GM12878 (cell line): ENCODE data around the gene MEG3. TPM values are rescaled to one million over a fixed set of nuclear protein-coding genes. Genes with fewer than 3 reads are reported as not detected.

Experiments
- ATAC-seq: fragments of 200-7000 bp; cut with Tn5 transposase; 3 replicates; pipeline ENCODE4 v1.9.1; 2020; ENCODE audit warnings: mild to moderate bottlenecking, moderate library complexity
- BruUV-seq: library from RNA; stranded (reverse); fragments of 400-500 nt; replicated peaks from 2 replicates; lab custom pipeline; 2021; lab: Mats Ljungman, UMichigan
- CTCF ChIA-PET: fragments of 300-600 bp; sonication (Branson Sonifier 250); formaldehyde crosslinking; extraction: SDS; loops from one replicate; lab custom pipeline; 2021; ENCODE audit warnings: inconsistent platforms; lab: Yijun Ruan, JAX
- POLR2A ChIA-PET: fragments of 350-600 bp; formaldehyde crosslinking; extraction: SDS; loops from one replicate; lab custom pipeline; 2021; ENCODE audit warnings: inconsistent platforms; lab: Charles Lee
- RAD21 ChIA-PET: fragments of 300-600 bp; sonication (Branson Sonifier 250); formaldehyde crosslinking; loops from one replicate; lab custom pipeline; 2023; ENCODE audit warnings: antibody characterized with exemption; ENCODE audit not compliant: unreplicated experiment; lab: Charles Lee
- SMC1A ChIA-PET: fragments of 300-600 bp; sonication (Branson Sonifier 250); formaldehyde crosslinking; loops from one replicate; lab custom pipeline; 2023; ENCODE audit not compliant: unreplicated experiment, uncharacterized antibody; lab: Charles Lee
- DNase-seq: peaks from one replicate; pipeline ENCODE4 v3.0.0-alpha.2; 2011; ENCODE audit warnings: low read depth, low spot score
- FAIRE-seq: peaks from 3 replicates; lab custom pipeline; 2011; peaks lifted over from hg19 to GRCh38; lab: Jason Lieb, UNC
- H2AFZ ChIP-seq: 2 replicates; pipeline ENCODE4 v1.6.0; 2011; ENCODE audit warnings: low read depth, low read length, control low read depth; ENCODE audit not compliant: control insufficient read depth
- H3K27ac ChIP-seq: 2 replicates; pipeline ENCODE4 v1.5.1; 2011; ENCODE audit warnings: control low read depth; ENCODE audit not compliant: control insufficient read depth, insufficient read depth
- H3K27me3 ChIP-seq, 2 experiments: replicated peaks in 1 of 2; 2 replicates each; pipeline versions ENCODE4 v1.6.0 to v1.6.1; 2011; ENCODE audit warnings: low read length in 1 of 2; ENCODE audit not compliant: control insufficient read depth in 2 of 2, insufficient read depth in 2 of 2
- H3K36me3 ChIP-seq, 2 experiments: 2 replicates each; pipeline ENCODE4 v1.5.1; 2011; ENCODE audit warnings: low read length in 1 of 2; ENCODE audit not compliant: control insufficient read depth in 2 of 2, insufficient read depth in 2 of 2
- H3K4me1 ChIP-seq: 2 replicates; pipeline ENCODE4 v1.6.1; 2011; ENCODE audit warnings: mild to moderate bottlenecking, low read length, moderate library complexity, mixed read lengths; ENCODE audit not compliant: control insufficient read depth, insufficient read depth
- H3K4me2 ChIP-seq: 2 replicates; pipeline ENCODE4 v1.6.0; 2011; ENCODE audit warnings: control low read depth; ENCODE audit not compliant: control insufficient read depth, insufficient read depth
- H3K4me3 ChIP-seq: fragments of 200-600 bp; sonication (generic); 2 replicates; pipeline ENCODE4 v1.5.1; 2016
- H3K79me2 ChIP-seq: 2 replicates; pipeline ENCODE4 v1.6.0; 2011; ENCODE audit warnings: low read length; ENCODE audit not compliant: control insufficient read depth, insufficient read depth
- H3K9ac ChIP-seq: 2 replicates; pipeline ENCODE4 v1.8.0; 2011; ENCODE audit warnings: low read length, control low read depth, mixed read lengths; ENCODE audit not compliant: control insufficient read depth, insufficient read depth
- H3K9me3 ChIP-seq: replicated peaks from 3 replicates; pipeline ENCODE4 v1.5.1; 2011; ENCODE audit warnings: mild to moderate bottlenecking, low read length; ENCODE audit not compliant: control insufficient read depth, insufficient read depth
- H4K20me1 ChIP-seq: 2 replicates; pipeline ENCODE4 v1.6.0; 2011; ENCODE audit not compliant: control insufficient read depth, insufficient read depth
- KDM1A ChIP-seq: fragments of 200-600 bp; sonication (generic); IDR thresholded peaks from 2 replicates; pipeline ENCODE4 v1.6.1; 2016; ENCODE audit warnings: borderline replicate concordance
- MXI1 ChIP-seq: fragments of 150-350 bp; IDR thresholded peaks from 2 replicates; pipeline ENCODE4 v1.6.1; 2011; ENCODE audit warnings: low read depth, mild to moderate bottlenecking, inconsistent platforms, low read length, improper control_type of control experiment
- ZZZ3 ChIP-seq: IDR thresholded peaks from 2 replicates; pipeline ENCODE4 v1.6.1; 2011; ENCODE audit warnings: low read depth; ENCODE audit not compliant: control insufficient read depth, insufficient read length
- WGBS: methylation state at CpG from one replicate; pipeline ENCODE4 v1.1.6; 2016; ENCODE audit warnings: low lambda C conversion rate; ENCODE audit not compliant: insufficient replicate concordance, insufficient coverage; ENCODE audit errors: missing lambda C conversion rate; 5-methylcytosine and 5-hydroxymethylcytosine counted together
- in situ Hi-C: fragments of 300-500 bp; cut with MboI; formaldehyde crosslinking; loops from 9 replicates; pipeline ENCODE4 v1.14.3; 2018; ENCODE audit warnings: mixed read lengths
- intact Hi-C: fragments of 100-400 bp; cut with micrococcal nuclease; formaldehyde crosslinking; loops from one replicate; pipeline ENCODE4 v1.14.2; 2022; ENCODE audit not compliant: unreplicated experiment
- polyA plus RNA-seq, 11 experiments: library from polyadenylated mRNA; depleted of rRNA in 4 of 11; unstranded in 6 of 11; stranded (reverse) in 5 of 11; fragments of >200 nt; fragmentation: Nextera tagmentation in 4 of 11; fragmentation: Illumina TruSeq in 1 of 11; extraction: Ambion mirVana in 4 of 11; extraction: Trizol in 1 of 11; gene quantifications; 1 replicate in 1 of 11; 2 replicates in 10 of 11; pipeline versions ENCODE4 v1.2.1 to v1.2.3, GENCODE V29; 2011 to 2016; ENCODE audit warnings: inconsistent platforms in 2 of 11, missing spikeins in 2 of 11, low read depth in 1 of 11
- total RNA-seq, 4 experiments: library from RNA; depleted of rRNA in 3 of 4; stranded (reverse); fragments of >200 nt in 3 of 4; fragmentation: Illumina TruSeq in 1 of 4; extraction: Trizol in 1 of 4; gene quantifications; 2 replicates each; pipeline versions ENCODE4 v1.2.1 to v1.2.3, GENCODE V29; 2013 to 2021
- TF ChIP-seq, protein P1 (sequence below): IDR thresholded peaks from 2 replicates; pipeline ENCODE4 v1.6.1; 2012; ENCODE audit warnings: low read depth, low read length, improper control_type of control experiment
- TF ChIP-seq, protein P2 (sequence below): IDR thresholded peaks from 2 replicates; pipeline ENCODE4 v1.6.1; 2011; ENCODE audit warnings: borderline replicate concordance, low read depth, mild to moderate bottlenecking, moderate library complexity, mixed read lengths, low read length; ENCODE audit not compliant: insufficient read depth; ENCODE audit errors: extremely low read length
- TF ChIP-seq, protein P3 (sequence below): fragments of 450-650 bp; IDR thresholded peaks from 2 replicates; pipeline ENCODE4 v1.6.1; 2017; ENCODE audit warnings: low read depth, mild to moderate bottlenecking, moderate library complexity
- TF ChIP-seq, protein P4 (sequence below): IDR thresholded peaks from 2 replicates; pipeline ENCODE4 v1.6.1; 2011; ENCODE audit warnings: mild to moderate bottlenecking, low read depth, low read length, moderate library complexity; ENCODE audit not compliant: insufficient replicate concordance

MEG3 gene
- total and polyA plus RNA-seq, 10 of the 15 experiments (the other 5 are each of a cell fraction or from before 2014, with no cell fraction given) = 0.03 to 2.9 (median 0.95) TPM; not detected in 7

DNA sequence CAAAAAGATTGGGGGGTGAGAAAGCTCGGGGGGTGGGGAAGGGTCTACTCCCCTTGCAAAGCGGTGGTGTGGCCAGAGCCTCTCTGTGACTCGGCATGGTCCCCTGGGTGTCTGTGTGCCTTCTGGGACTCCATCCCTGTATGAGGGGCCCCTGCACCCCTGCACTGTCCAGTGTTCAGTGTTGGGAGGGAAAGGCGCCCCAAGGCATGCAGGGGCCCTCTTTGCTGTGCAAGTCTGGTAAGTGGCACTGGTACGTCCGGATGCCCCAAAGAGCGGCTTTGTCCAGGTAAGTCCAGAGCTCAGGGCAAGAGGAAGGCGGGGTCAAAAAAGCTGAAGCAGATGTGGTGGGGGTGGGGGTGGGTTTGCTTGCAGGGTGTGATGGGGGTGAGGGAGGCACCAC lies 53.9 kb downstream of the MEG3 start:
- intact Hi-C loops (no loop called here), in situ Hi-C loops (no loop called here)
- BruUV-seq = no TSS peak
- CTCF ChIA-PET = no interaction called here
- RAD21 ChIA-PET = no interaction called here
- FAIRE-seq = no peak
- Histone ChIP-seq H3K27me3 (no peaks in the 10 kb centered on the region), H3K9ac (no peak overlapping the region), H3K27ac (no peak overlapping the region), H4K20me1 (no peaks in the 10 kb centered on the region), H3K9me3 (no peaks in the 10 kb centered on the region; the same call in 2 of the 3 replicates), H3K4me2 (no peak overlapping the region), H3K36me3 (no peaks in the 10 kb centered on the region), H3K4me1 (no peaks in the 10 kb centered on the region), H3K79me2 (no peaks in the 10 kb centered on the region), H3K4me3 (no peak overlapping the region), H2AFZ (no peak overlapping the region)
- POLR2A ChIA-PET = no interaction called here
- TF ChIP-seq, protein P1, sequence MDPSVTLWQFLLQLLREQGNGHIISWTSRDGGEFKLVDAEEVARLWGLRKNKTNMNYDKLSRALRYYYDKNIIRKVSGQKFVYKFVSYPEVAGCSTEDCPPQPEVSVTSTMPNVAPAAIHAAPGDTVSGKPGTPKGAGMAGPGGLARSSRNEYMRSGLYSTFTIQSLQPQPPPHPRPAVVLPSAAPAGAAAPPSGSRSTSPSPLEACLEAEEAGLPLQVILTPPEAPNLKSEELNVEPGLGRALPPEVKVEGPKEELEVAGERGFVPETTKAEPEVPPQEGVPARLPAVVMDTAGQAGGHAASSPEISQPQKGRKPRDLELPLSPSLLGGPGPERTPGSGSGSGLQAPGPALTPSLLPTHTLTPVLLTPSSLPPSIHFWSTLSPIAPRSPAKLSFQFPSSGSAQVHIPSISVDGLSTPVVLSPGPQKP = no peak
- no peak for DNase-seq
- SMC1A ChIA-PET = no interaction called here
- ATAC-seq = no peak
- WGBS = 52% methylated on average over 8 of the region's 8 CpGs

DNA sequence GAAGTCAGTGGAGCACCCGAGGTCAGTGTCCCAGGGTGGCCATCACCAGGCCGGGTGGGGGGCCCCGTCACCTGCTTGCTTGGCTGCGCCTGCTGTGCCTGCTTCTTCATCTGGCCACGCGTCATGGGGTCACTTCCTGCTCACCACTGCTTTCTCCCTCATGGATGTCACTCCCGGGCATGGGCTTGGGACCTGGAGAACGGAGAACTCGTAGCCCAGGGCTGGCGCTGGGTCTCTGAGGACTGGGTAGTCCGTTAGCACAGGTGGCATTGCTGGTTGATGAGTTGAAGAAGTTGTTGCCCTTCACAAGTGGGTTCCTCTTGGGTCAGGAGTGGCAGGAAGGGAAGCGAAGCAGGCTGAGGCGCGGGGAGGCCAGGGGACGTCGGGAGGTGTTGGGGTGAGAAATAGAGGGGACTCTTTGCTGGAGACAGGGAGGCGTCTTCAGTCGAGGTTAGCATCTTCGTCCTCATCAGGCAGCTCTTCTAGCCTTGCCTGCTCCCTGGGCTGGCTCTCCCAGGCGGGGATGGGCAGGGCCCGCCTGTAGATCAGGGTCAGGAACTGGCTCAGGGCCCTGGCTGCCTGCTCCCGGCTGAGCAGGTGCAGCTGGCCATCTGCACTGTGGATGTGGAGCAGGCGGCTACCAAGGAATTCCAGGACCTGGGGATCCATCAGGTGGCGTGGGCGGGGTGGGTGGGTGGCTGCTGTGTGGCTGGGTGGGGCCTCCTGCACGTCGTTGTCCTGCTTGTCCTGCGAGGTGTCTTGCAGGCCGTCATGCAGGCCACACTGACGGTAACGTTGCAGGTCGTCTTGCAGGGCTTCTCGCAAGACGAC lies 54.6 kb downstream of the MEG3 start:
- FAIRE-seq = no peak
- TF ChIP-seq, protein P2, sequence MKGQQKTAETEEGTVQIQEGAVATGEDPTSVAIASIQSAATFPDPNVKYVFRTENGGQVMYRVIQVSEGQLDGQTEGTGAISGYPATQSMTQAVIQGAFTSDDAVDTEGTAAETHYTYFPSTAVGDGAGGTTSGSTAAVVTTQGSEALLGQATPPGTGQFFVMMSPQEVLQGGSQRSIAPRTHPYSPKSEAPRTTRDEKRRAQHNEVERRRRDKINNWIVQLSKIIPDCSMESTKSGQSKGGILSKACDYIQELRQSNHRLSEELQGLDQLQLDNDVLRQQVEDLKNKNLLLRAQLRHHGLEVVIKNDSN = no peak
- no peak for TF ChIP-seq MXI1
- TF ChIP-seq, protein P3, sequence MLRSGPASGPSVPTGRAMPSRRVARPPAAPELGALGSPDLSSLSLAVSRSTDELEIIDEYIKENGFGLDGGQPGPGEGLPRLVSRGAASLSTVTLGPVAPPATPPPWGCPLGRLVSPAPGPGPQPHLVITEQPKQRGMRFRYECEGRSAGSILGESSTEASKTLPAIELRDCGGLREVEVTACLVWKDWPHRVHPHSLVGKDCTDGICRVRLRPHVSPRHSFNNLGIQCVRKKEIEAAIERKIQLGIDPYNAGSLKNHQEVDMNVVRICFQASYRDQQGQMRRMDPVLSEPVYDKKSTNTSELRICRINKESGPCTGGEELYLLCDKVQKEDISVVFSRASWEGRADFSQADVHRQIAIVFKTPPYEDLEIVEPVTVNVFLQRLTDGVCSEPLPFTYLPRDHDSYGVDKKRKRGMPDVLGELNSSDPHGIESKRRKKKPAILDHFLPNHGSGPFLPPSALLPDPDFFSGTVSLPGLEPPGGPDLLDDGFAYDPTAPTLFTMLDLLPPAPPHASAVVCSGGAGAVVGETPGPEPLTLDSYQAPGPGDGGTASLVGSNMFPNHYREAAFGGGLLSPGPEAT = no peak
- no peak for TF ChIP-seq KDM1A
- TF ChIP-seq ZZZ3 = no peak
- TF ChIP-seq, protein P4, sequence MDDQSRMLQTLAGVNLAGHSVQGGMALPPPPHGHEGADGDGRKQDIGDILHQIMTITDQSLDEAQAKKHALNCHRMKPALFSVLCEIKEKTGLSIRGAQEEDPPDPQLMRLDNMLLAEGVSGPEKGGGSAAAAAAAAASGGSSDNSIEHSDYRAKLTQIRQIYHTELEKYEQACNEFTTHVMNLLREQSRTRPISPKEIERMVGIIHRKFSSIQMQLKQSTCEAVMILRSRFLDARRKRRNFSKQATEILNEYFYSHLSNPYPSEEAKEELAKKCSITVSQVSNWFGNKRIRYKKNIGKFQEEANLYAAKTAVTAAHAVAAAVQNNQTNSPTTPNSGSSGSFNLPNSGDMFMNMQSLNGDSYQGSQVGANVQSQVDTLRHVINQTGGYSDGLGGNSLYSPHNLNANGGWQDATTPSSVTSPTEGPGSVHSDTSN = no peak

More for the DNA sequence above, 54.6 kb downstream of the MEG3 start:
- ChIA-PET CTCF (no interaction called here), SMC1A (no interaction called here), RAD21 (no interaction called here), POLR2A (no interaction called here)
- Histone ChIP-seq H3K79me2 (no peaks in the 10 kb centered on the region), H3K9me3 (no peaks in the 10 kb centered on the region; the same call in 2 of the 3 replicates), H3K4me1 (no peaks in the 10 kb centered on the region), H4K20me1 (no peaks in the 10 kb centered on the region), H3K27me3 (no peaks in the 10 kb centered on the region), H3K9ac (no peak overlapping the region), H3K36me3 (no peaks in the 10 kb centered on the region), H3K4me2 (no peak overlapping the region), H3K27ac (no peak overlapping the region), H3K4me3 (no peak overlapping the region), H2AFZ (no peak overlapping the region)
- DNase-seq (no peak), ATAC-seq (no peak)
- intact Hi-C loops = no loop called here
- in situ Hi-C loops = no loop called here
- 51% methylated on average over 31 of the region's 34 CpGs for WGBS
- no TSS peak for BruUV-seq
